Ramos (cell line): ENCODE measurements around the gene CNIH3.

Experiments used
- in situ Hi-C: fragments of 300-500 bp; cut with MboI; formaldehyde crosslinking; loops from one replicate; pipeline ENCODE4 v1.14.3; 2022; ENCODE audit warnings: low sequenced_read_pairs; ENCODE audit not compliant: unreplicated experiment

CNIH3 gene

GRCh38 chr1:224711876-224712275, 95.8 kb downstream of the CNIH3 start:
- in situ Hi-C loops: no loop called here

- in situ Hi-C loops: no loop called here
Observed at GRCh38 chr1:224713228-224713627, 97.1 kb downstream of the CNIH3 start.

- in situ Hi-C loops: no loop called here
Observed at GRCh38 chr1:224714553-224714952, 98.4 kb downstream of the CNIH3 start.

- in situ Hi-C loops: no loop called here
Observed at GRCh38 chr1:224718470-224719053, 102.4 kb downstream of the CNIH3 start.

GRCh38 chr1:224719716-224720115, 103.6 kb downstream of the CNIH3 start:
- in situ Hi-C loops: no loop called here

- in situ Hi-C loops: no loop called here
Observed at GRCh38 chr1:224720216-224720615, 104.1 kb downstream of the CNIH3 start.

- in situ Hi-C loops: no loop called here
Observed at GRCh38 chr1:224721000-224721399, 104.9 kb downstream of the CNIH3 start.

GRCh38 chr1:224722838-224723237, 106.7 kb downstream of the CNIH3 start:
- in situ Hi-C loops: no loop called here

GRCh38 chr1:224724566-224724965, 108.4 kb downstream of the CNIH3 start:
- in situ Hi-C loops: no loop called here

- in situ Hi-C loops: no loop called here
Observed at GRCh38 chr1:224726441-224727182, 110.5 kb downstream of the CNIH3 start.

- in situ Hi-C loops: no loop called here
Observed at GRCh38 chr1:224727351-224728289, 111.5 kb downstream of the CNIH3 start.

GRCh38 chr1:224730540-224730939, 114.4 kb downstream of the CNIH3 start:
- in situ Hi-C loops: no loop called here

GRCh38 chr1:224730965-224731364, 114.8 kb downstream of the CNIH3 start:
- in situ Hi-C loops: no loop called here

- in situ Hi-C loops: no loop called here
Observed at GRCh38 chr1:224731633-224732032, 115.5 kb downstream of the CNIH3 start.

- in situ Hi-C loops: no loop called here
Observed at GRCh38 chr1:224732377-224733026, 116.4 kb downstream of the CNIH3 start.

- in situ Hi-C loops: no loop called here
Observed at GRCh38 chr1:224733027-224733911, 117.2 kb downstream of the CNIH3 start.

GRCh38 chr1:224734261-224734935, 118.3 kb downstream of the CNIH3 start:
- in situ Hi-C loops: no loop called here

- in situ Hi-C loops: no loop called here
Observed at GRCh38 chr1:224735159-224735558, 119.0 kb downstream of the CNIH3 start.
